ENCODE data around the gene TTC4. TPM values are rescaled to one million over a fixed set of nuclear protein-coding genes. Genes with fewer than 3 reads are reported as not detected.

The TTC4 gene
- total RNA-seq, 1 experiment from 2014 or later = 25.2 TPM

- H3K4me1 ChIP-seq (ENCODE audit: control insufficient read depth, insufficient read depth, low read length) = no peaks in the 10 kb centered on the region
- no peak for DNase-seq (ENCODE audit: low read depth, low spot score)
- no peak for TF ChIP-seq POLR2AphosphoS5 (IDR thresholded peaks at IDR 0.05; ENCODE audit: low read depth, low read length)
- no peak for TF ChIP-seq SIN3A (IDR thresholded peaks at IDR 0.05; ENCODE audit: borderline replicate concordance, insufficient read depth, low read depth, low read length)
- no peak for TF ChIP-seq REST (IDR thresholded peaks at IDR 0.05; ENCODE audit: insufficient read depth in 1 of 2, low read depth in 2 of 2, low read length in 1 of 2)
- no peak for TF ChIP-seq TCF7L2 (IDR thresholded peaks at IDR 0.05; ENCODE audit: low read depth, low read length)
- ATAC-seq = no peak
- BruUV-seq (replicated peaks) = no TSS peak
- no peaks in the 10 kb centered on the region for H3K36me3 ChIP-seq (ENCODE audit: control insufficient read depth, insufficient read depth, low read length)
- H3K9me3 ChIP-seq (ENCODE audit: control insufficient read depth, insufficient read depth, low read depth, low read length) = no peaks in the 10 kb centered on the region
- ChIA-PET CTCF (interaction anchor here (0.7 kb wide), 1 partner anchor 285 kb away, joined by 3 read pairs; no protein-coding TSS in a partner anchor), POLR2A (no interaction called here)
- no peaks in the 10 kb centered on the region for H3K27me3 ChIP-seq (ENCODE audit: control insufficient read depth, insufficient read depth, low read length)
- intact Hi-C loops (cut with micrococcal nuclease; ENCODE audit: unreplicated experiment) = no loop called here
- no peak overlapping the region for H3K27ac ChIP-seq (ENCODE audit: low read length)
- in situ Hi-C loops (cut with HindIII; ENCODE audit: low pct_unique_long_range_greater_than_20kb, low sequenced_read_pairs) = no loop called here
- no peak overlapping the region for H3K4me3 ChIP-seq (ENCODE audit: low read depth in 2 of 2, low read length in 2 of 2)
These were observed 47.9 kb upstream of the TTC4 start for GRCh38 chr1:54667797-54668196.

- Histone ChIP-seq H3K36me3 (ENCODE audit: control insufficient read depth, insufficient read depth, low read length) (no peaks in the 10 kb centered on the region), H3K27me3 (ENCODE audit: control insufficient read depth, insufficient read depth, low read length) (no peaks in the 10 kb centered on the region), H3K4me1 (ENCODE audit: control insufficient read depth, insufficient read depth, low read length) (no peaks in the 10 kb centered on the region), H3K9me3 (ENCODE audit: control insufficient read depth, insufficient read depth, low read depth, low read length) (no peaks in the 10 kb centered on the region), H3K27ac (ENCODE audit: low read length) (no peak overlapping the region), H3K4me3 (ENCODE audit: low read depth in 2 of 2, low read length in 2 of 2) (no peak overlapping the region)
- ATAC-seq (no peak), DNase-seq (ENCODE audit: low read depth, low spot score) (no peak)
- intact Hi-C loops (cut with micrococcal nuclease; ENCODE audit: unreplicated experiment) (no loop called here), in situ Hi-C loops (cut with HindIII; ENCODE audit: low pct_unique_long_range_greater_than_20kb, low sequenced_read_pairs) (no loop called here)
- POLR2A ChIA-PET = no interaction called here
- CTCF ChIA-PET = no interaction called here
- TF ChIP-seq TCF7L2 (IDR thresholded peaks at IDR 0.05; ENCODE audit: low read depth, low read length) (no peak), CTCF (IDR thresholded peaks at IDR 0.05) (no peak), REST (IDR thresholded peaks at IDR 0.05; ENCODE audit: insufficient read depth in 1 of 2, low read depth in 2 of 2, low read length in 1 of 2) (no peak), SIN3A (IDR thresholded peaks at IDR 0.05; ENCODE audit: borderline replicate concordance, insufficient read depth, low read depth, low read length) (no peak), POLR2AphosphoS5 (IDR thresholded peaks at IDR 0.05; ENCODE audit: low read depth, low read length) (no peak)
- BruUV-seq (replicated peaks) = no TSS peak
These were observed 47.1 kb upstream of the TTC4 start for GRCh38 chr1:54668567-54668966.

Measured in Panc1 (cell line).